Activated T-helper 17 cell treated with anti-CD3 and anti-CD28 coated beads, Interleukin-2, amount 50 U/mL, for 72 hours (primary cell): Measurements from ENCODE around the gene TOM1L2. TPM values are rescaled to one million over a fixed set of nuclear protein-coding genes. Genes with fewer than 3 reads are reported as not detected.

Experiments
- ATAC-seq: fragments of 150-1000 bp; cut with Tn5 transposase; replicated peaks from 2 replicates; pipeline ENCODE4 v1.10.0; 2021; ENCODE audit warnings: mild to moderate bottlenecking, moderate library complexity
- H3K27ac Mint-ChIP-seq: one replicate; pipeline ENCODE4 v1.8.0; 2022; ENCODE audit warnings: mixed read lengths
- H3K27me3 Mint-ChIP-seq: one replicate; pipeline ENCODE4 v1.8.0; 2022; ENCODE audit warnings: mixed read lengths
- H3K36me3 Mint-ChIP-seq: one replicate; pipeline ENCODE4 v1.8.0; 2022; ENCODE audit warnings: low read depth, mild to moderate bottlenecking, mixed read lengths
- H3K4me1 Mint-ChIP-seq: one replicate; pipeline ENCODE4 v1.8.0; 2022; ENCODE audit warnings: mixed read lengths
- H3K4me3 Mint-ChIP-seq: one replicate; pipeline ENCODE4 v1.8.0; 2022; ENCODE audit warnings: mild to moderate bottlenecking, mixed read lengths
- H3K9me3 Mint-ChIP-seq: one replicate; pipeline ENCODE4 v1.8.0; 2022; ENCODE audit warnings: mixed read lengths
- total RNA-seq, 2 donors: library from RNA; stranded (reverse); gene quantifications; one replicate each; pipeline ENCODE4 v1.2.3, GENCODE V29; 2022

TOM1L2 gene
- total RNA-seq, 2 donors from 2014 or later = 20.4 to 24.8 TPM

GRCh38 chr17:17935321-17936271 lies 36.6 kb downstream of the TOM1L2 start:
- H3K9me3 Mint-ChIP-seq = no peaks in the 10 kb centered on the region
- ATAC-seq = no peak
- no peak overlapping the region for H3K27ac Mint-ChIP-seq
- peaks cover 16% of the 10 kb centered on the region for H3K4me1 Mint-ChIP-seq
- no peak overlapping the region for H3K4me3 Mint-ChIP-seq
- H3K36me3 Mint-ChIP-seq = no peaks in the 10 kb centered on the region
- no peaks in the 10 kb centered on the region for H3K27me3 Mint-ChIP-seq

GRCh38 chr17:17934806-17935205 lies 37.4 kb downstream of the TOM1L2 start:
- no peak overlapping the region for H3K4me3 Mint-ChIP-seq
- H3K36me3 Mint-ChIP-seq = no peaks in the 10 kb centered on the region
- no peak overlapping the region for H3K27ac Mint-ChIP-seq
- no peaks in the 10 kb centered on the region for H3K9me3 Mint-ChIP-seq
- ATAC-seq = no peak
- H3K27me3 Mint-ChIP-seq = no peaks in the 10 kb centered on the region
- peaks cover 16% of the 10 kb centered on the region for H3K4me1 Mint-ChIP-seq

GRCh38 chr17:17934214-17934613 lies 38.0 kb downstream of the TOM1L2 start:
- peak overlapping the region; percentile 52 for H3K27ac Mint-ChIP-seq
- H3K36me3 Mint-ChIP-seq = no peaks in the 10 kb centered on the region
- H3K4me3 Mint-ChIP-seq = no peak overlapping the region
- H3K9me3 Mint-ChIP-seq = no peaks in the 10 kb centered on the region
- ATAC-seq = no peak
- H3K27me3 Mint-ChIP-seq = no peaks in the 10 kb centered on the region
- peaks cover 16% of the 10 kb centered on the region for H3K4me1 Mint-ChIP-seq

- H3K27ac Mint-ChIP-seq = peak overlapping the region; percentile 52
- no peaks in the 10 kb centered on the region for H3K36me3 Mint-ChIP-seq
- no peaks in the 10 kb centered on the region for H3K27me3 Mint-ChIP-seq
- H3K4me1 Mint-ChIP-seq = peaks cover 16% of the 10 kb centered on the region
- H3K4me3 Mint-ChIP-seq = no peak overlapping the region
- peak; percentile 63 for ATAC-seq
- no peaks in the 10 kb centered on the region for H3K9me3 Mint-ChIP-seq
These were observed 38.4 kb downstream of the TOM1L2 start for GRCh38 chr17:17933775-17934174.

- no peaks in the 10 kb centered on the region for H3K9me3 Mint-ChIP-seq
- no peak overlapping the region for H3K27ac Mint-ChIP-seq
These were observed 41.0 kb downstream of the TOM1L2 start for GRCh38 chr17:17931159-17931558.

GRCh38 chr17:17930674-17931073 lies 41.5 kb downstream of the TOM1L2 start:
- ATAC-seq = no peak

More at GRCh38 chr17:17931159-17931558, 41.0 kb downstream of the TOM1L2 start:
- H3K4me1 Mint-ChIP-seq = peaks cover 15% of the 10 kb centered on the region
- H3K27me3 Mint-ChIP-seq = no peaks in the 10 kb centered on the region
- no peaks in the 10 kb centered on the region for H3K36me3 Mint-ChIP-seq
- no peak overlapping the region for H3K4me3 Mint-ChIP-seq
- ATAC-seq = no peak

GRCh38 chr17:17929655-17930380 lies 42.4 kb downstream of the TOM1L2 start:
- no peak for ATAC-seq
- H3K9me3 Mint-ChIP-seq = no peaks in the 10 kb centered on the region
- no peak overlapping the region for H3K4me3 Mint-ChIP-seq
- H3K27ac Mint-ChIP-seq = no peak overlapping the region
- H3K27me3 Mint-ChIP-seq = no peaks in the 10 kb centered on the region
- H3K4me1 Mint-ChIP-seq = peaks cover 1% of the 10 kb centered on the region
- no peaks in the 10 kb centered on the region for H3K36me3 Mint-ChIP-seq

More at GRCh38 chr17:17930674-17931073, 41.5 kb downstream of the TOM1L2 start:
- Mint-ChIP-seq H3K36me3 (no peaks in the 10 kb centered on the region), H3K27ac (no peak overlapping the region), H3K4me3 (no peak overlapping the region), H3K27me3 (no peaks in the 10 kb centered on the region), H3K4me1 (peaks cover 10% of the 10 kb centered on the region), H3K9me3 (no peaks in the 10 kb centered on the region)

- no peaks in the 10 kb centered on the region for H3K27me3 Mint-ChIP-seq
- no peak overlapping the region for H3K27ac Mint-ChIP-seq
- no peaks in the 10 kb centered on the region for H3K4me1 Mint-ChIP-seq
- no peak for ATAC-seq
- no peaks in the 10 kb centered on the region for H3K9me3 Mint-ChIP-seq
- H3K36me3 Mint-ChIP-seq = no peaks in the 10 kb centered on the region
- H3K4me3 Mint-ChIP-seq = no peak overlapping the region
These were observed 43.6 kb downstream of the TOM1L2 start for GRCh38 chr17:17928398-17929287.

- H3K4me1 Mint-ChIP-seq = no peaks in the 10 kb centered on the region
These were observed 45.3 kb downstream of the TOM1L2 start for GRCh38 chr17:17926840-17927449.

GRCh38 chr17:17926036-17926435 lies 46.2 kb downstream of the TOM1L2 start:
- no peaks in the 10 kb centered on the region for H3K9me3 Mint-ChIP-seq

More at GRCh38 chr17:17926840-17927449, 45.3 kb downstream of the TOM1L2 start:
- Mint-ChIP-seq H3K4me3 (no peak overlapping the region), H3K27me3 (no peaks in the 10 kb centered on the region), H3K27ac (no peak overlapping the region), H3K9me3 (no peaks in the 10 kb centered on the region), H3K36me3 (no peaks in the 10 kb centered on the region)
- ATAC-seq = no peak

GRCh38 chr17:17924857-17925250 lies 47.3 kb downstream of the TOM1L2 start:
- Mint-ChIP-seq H3K9me3 (no peaks in the 10 kb centered on the region), H3K36me3 (no peaks in the 10 kb centered on the region), H3K4me3 (no peak overlapping the region), H3K27me3 (no peaks in the 10 kb centered on the region), H3K4me1 (peaks cover 8% of the 10 kb centered on the region), H3K27ac (peak overlapping the region; percentile 14)
- no peak for ATAC-seq

More at GRCh38 chr17:17926036-17926435, 46.2 kb downstream of the TOM1L2 start:
- Mint-ChIP-seq H3K27ac (no peak overlapping the region), H3K36me3 (no peaks in the 10 kb centered on the region), H3K27me3 (no peaks in the 10 kb centered on the region), H3K4me1 (peaks cover 5% of the 10 kb centered on the region), H3K4me3 (no peak overlapping the region)
- ATAC-seq = no peak

- Mint-ChIP-seq H3K27ac (no peak overlapping the region), H3K4me1 (peaks cover 8% of the 10 kb centered on the region), H3K9me3 (no peaks in the 10 kb centered on the region), H3K4me3 (no peak overlapping the region), H3K27me3 (no peaks in the 10 kb centered on the region), H3K36me3 (no peaks in the 10 kb centered on the region)
- no peak for ATAC-seq
These were observed 47.9 kb downstream of the TOM1L2 start for GRCh38 chr17:17924131-17924856.

- Mint-ChIP-seq H3K9me3 (no peaks in the 10 kb centered on the region), H3K4me1 (peaks cover 8% of the 10 kb centered on the region), H3K4me3 (no peak overlapping the region), H3K36me3 (no peaks in the 10 kb centered on the region), H3K27me3 (no peaks in the 10 kb centered on the region), H3K27ac (peak overlapping the region; percentile 74)
- no peak for ATAC-seq
These were observed 50.1 kb downstream of the TOM1L2 start for GRCh38 chr17:17922070-17922614.
